HepG2 (cell line): Measurements from ENCODE around the gene GOLGA6C.

Experiments used
- ARNT2 ChIP-seq: sonication (generic); formaldehyde crosslinking; IDR thresholded peaks from 2 replicates; pipeline ENCODE4 v1.8.0; 2022; ENCODE audit warnings: mild to moderate bottlenecking, low read depth, missing genetic modification reagents, moderate library complexity
- CTCF ChIP-seq: sonication (generic); formaldehyde crosslinking; IDR thresholded peaks from 2 replicates; pipeline ENCODE4 v1.5.0; 2020; ENCODE audit warnings: mild to moderate bottlenecking, missing genetic modification reagents, moderate library complexity
- GPBP1L1 ChIP-seq: sonication (generic); formaldehyde crosslinking; IDR thresholded peaks from 2 replicates; pipeline ENCODE4 v1.5.0; 2020; ENCODE audit warnings: mild to moderate bottlenecking, missing genetic modification reagents
- KDM6A ChIP-seq: IDR thresholded peaks from 2 replicates; pipeline ENCODE4 v1.6.1; 2016; ENCODE audit warnings: low read depth
- MAFK ChIP-seq, 2 experiments: IDR thresholded peaks in 1 of 2; conservative IDR thresholded peaks in 1 of 2; 2 replicates each; pipeline ENCODE4 v1.6.1; 2011; ENCODE audit warnings: improper control_type of control experiment in 2 of 2, low read length in 2 of 2
- MAX ChIP-seq: IDR thresholded peaks from 2 replicates; pipeline ENCODE4 v1.6.1; 2012; ENCODE audit warnings: inconsistent platforms
- NPAS2 ChIP-seq: sonication (generic); formaldehyde crosslinking; IDR thresholded peaks from 2 replicates; pipeline ENCODE4 v1.8.0; 2022; ENCODE audit warnings: mild to moderate bottlenecking, missing genetic modification reagents, borderline replicate concordance
- NR2F6 ChIP-seq, 2 experiments: IDR thresholded peaks; 2 replicates each; pipeline ENCODE4 v1.6.1; 2016; ENCODE audit warnings: antibody characterized with exemption in 1 of 2, mild to moderate bottlenecking in 1 of 2
- POLR2A ChIP-seq, 2 experiments: IDR thresholded peaks; 2 replicates each; pipeline ENCODE4 v1.6.1; 2011; ENCODE audit warnings: low read depth in 2 of 2, low read length in 2 of 2, mild to moderate bottlenecking in 1 of 2, moderate library complexity in 1 of 2; ENCODE audit not compliant: insufficient read depth in 1 of 2
- SMC3 ChIP-seq: IDR thresholded peaks from 2 replicates; pipeline ENCODE4 v1.6.1; 2011; ENCODE audit warnings: low read length, improper control_type of control experiment
- YY1 ChIP-seq: IDR thresholded peaks from 2 replicates; pipeline ENCODE4 v1.6.1; 2011; ENCODE audit warnings: low read length, low read depth, moderate library complexity, mild to moderate bottlenecking; ENCODE audit not compliant: insufficient read depth, insufficient replicate concordance
- ZNF253 ChIP-seq: sonication (generic); formaldehyde crosslinking; IDR thresholded peaks from 2 replicates; pipeline ENCODE4 v1.8.0; 2022; ENCODE audit warnings: mild to moderate bottlenecking, missing genetic modification reagents, borderline replicate concordance
- TF ChIP-seq, protein P1 (sequence below): sonication (generic); formaldehyde crosslinking; IDR thresholded peaks from 2 replicates; pipeline ENCODE4 v1.4.0; 2020; ENCODE audit warnings: missing genetic modification reagents

DNA sequence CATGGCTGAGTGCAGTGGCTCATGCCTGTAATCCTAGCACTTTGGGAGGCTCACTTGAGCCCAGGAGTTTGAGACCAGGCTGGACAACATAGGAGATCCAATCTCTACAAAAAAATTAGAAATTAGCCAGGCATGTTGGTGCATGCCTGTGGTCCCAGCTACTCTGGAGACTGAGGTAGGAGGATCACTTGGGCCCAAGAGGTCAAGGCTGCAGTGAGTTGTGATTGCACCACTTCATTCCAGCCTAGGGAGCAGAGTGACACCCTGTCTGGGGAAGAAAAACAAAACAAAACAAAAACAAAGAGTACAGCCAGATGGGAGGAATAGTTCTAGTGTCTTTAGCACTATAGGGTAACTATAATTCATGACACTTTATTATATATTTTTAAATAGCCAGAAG lies 51.6 kb downstream of the GOLGA6C start:
- TF ChIP-seq MAFK (conservative IDR thresholded peaks at IDR 0.05 in 1 of 2, IDR thresholded peaks at IDR 0.05 in 1 of 2; ENCODE audit: low read length in 2 of 2) = no peak
- TF ChIP-seq NPAS2 (CRISPR knock-in tag) = no peak
- TF ChIP-seq NR2F6 (IDR thresholded peaks at IDR 0.05) = peak; percentile 68
- TF ChIP-seq NR2F6 (CRISPR knock-in tag; IDR thresholded peaks at IDR 0.05) = peak; percentile 82
- TF ChIP-seq CTCF (CRISPR knock-in tag) = no peak
- TF ChIP-seq GPBP1L1 (CRISPR knock-in tag) = no peak
- TF ChIP-seq ZNF253 (CRISPR knock-in tag) = no peak
- no peak for TF ChIP-seq ARNT2 (CRISPR knock-in tag)
- no peak for TF ChIP-seq POLR2A (IDR thresholded peaks at IDR 0.05; ENCODE audit: insufficient read depth in 1 of 2, low read depth in 2 of 2, low read length in 2 of 2)
- TF ChIP-seq SMC3 = no peak
- no peak for TF ChIP-seq YY1
- TF ChIP-seq, protein P1, sequence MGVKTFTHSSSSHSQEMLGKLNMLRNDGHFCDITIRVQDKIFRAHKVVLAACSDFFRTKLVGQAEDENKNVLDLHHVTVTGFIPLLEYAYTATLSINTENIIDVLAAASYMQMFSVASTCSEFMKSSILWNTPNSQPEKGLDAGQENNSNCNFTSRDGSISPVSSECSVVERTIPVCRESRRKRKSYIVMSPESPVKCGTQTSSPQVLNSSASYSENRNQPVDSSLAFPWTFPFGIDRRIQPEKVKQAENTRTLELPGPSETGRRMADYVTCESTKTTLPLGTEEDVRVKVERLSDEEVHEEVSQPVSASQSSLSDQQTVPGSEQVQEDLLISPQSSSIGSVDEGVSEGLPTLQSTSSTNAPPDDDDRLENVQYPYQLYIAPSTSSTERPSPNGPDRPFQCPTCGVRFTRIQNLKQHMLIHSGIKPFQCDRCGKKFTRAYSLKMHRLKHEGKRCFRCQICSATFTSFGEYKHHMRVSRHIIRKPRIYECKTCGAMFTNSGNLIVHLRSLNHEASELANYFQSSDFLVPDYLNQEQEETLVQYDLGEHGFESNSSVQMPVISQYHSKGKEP (CRISPR knock-in tag) = no peak
- no peak for TF ChIP-seq MAX
- no peak for TF ChIP-seq KDM6A (CRISPR knock-in tag)
